Measurements from ENCODE around the gene IFNL3. TPM values are rescaled to one million over a fixed set of nuclear protein-coding genes. Genes with fewer than 3 reads are reported as not detected.
"Not testable (repeated sequence)": the region's sequence is repeated elsewhere in the genome, so short reads cannot be mapped to it uniquely, and the experiment has no call there.

Gene IFNL3
- total RNA-seq, 1 experiment from 2014 or later = not detected

DNA sequence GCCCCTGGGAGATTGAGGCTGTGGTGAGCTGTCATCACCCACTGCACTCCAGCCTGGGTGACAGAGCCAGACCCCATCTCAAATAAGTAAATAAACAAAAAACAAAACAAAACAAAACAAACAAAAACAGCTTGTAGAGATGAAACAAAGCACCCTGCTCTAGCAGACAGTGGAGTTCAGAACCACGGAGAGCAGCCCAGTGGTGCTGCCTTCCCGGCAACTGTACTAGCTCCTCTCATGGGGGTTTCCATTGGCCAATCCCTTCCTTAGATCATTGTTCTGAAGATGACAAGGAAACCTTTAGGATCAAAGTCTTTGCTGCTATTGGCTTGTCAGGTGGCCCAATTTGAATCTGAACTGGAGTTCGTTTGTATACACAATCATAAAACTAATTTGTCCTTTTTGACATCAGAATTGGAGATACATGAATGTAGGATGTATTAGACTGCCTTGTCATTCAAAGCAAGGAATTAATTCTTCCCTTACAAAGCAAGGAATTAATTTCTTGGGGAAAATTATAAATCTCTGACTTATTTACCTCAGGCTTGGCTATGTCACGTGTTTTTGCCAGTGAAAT, 21.0 kb downstream of the IFNL3 start:
- Mint-ChIP-seq H3K4me1 (ENCODE audit: low read depth, unreplicated experiment) (no peaks in the 10 kb centered on the region), H3K27ac (ENCODE audit: unreplicated experiment) (no peak overlapping the region), H3K9me3 (ENCODE audit: low read depth, unreplicated experiment) (no peaks in the 10 kb centered on the region), H3K4me3 (ENCODE audit: low read depth, unreplicated experiment) (no peak overlapping the region), H3K27me3 (ENCODE audit: unreplicated experiment) (peaks cover 70% of the 10 kb centered on the region), H3K36me3 (ENCODE audit: insufficient read depth, unreplicated experiment) (no peaks in the 10 kb centered on the region)
- DNase-seq = peak; percentile 38
- intact Hi-C loops (cut with micrococcal nuclease; ENCODE audit: unreplicated experiment) = no loop called here
- CTCF ChIA-PET = interaction anchor here (0.6 kb wide), 1 partner anchor 1055 kb away, joined by 3 read pairs; no protein-coding TSS in a partner anchor
- TF ChIP-seq CTCF (IDR thresholded peaks at IDR 0.05; ENCODE audit: unreplicated experiment) = no peak
- no TSS peak for BruUV-seq (replicated peaks)

GRCh38 chr19:39219108-39219507, 25.7 kb downstream of the IFNL3 start:
- H3K9me3 Mint-ChIP-seq (ENCODE audit: low read depth, unreplicated experiment); H3K4me1 Mint-ChIP-seq (ENCODE audit: low read depth, unreplicated experiment); H3K4me3 Mint-ChIP-seq (ENCODE audit: low read depth, unreplicated experiment); BruUV-seq (replicated peaks); CTCF ChIA-PET; H3K27ac Mint-ChIP-seq (ENCODE audit: unreplicated experiment); DNase-seq; H3K36me3 Mint-ChIP-seq (ENCODE audit: insufficient read depth, unreplicated experiment): not testable (repeated sequence)
- peaks cover 68% of the 10 kb centered on the region for H3K27me3 Mint-ChIP-seq (ENCODE audit: unreplicated experiment)
- intact Hi-C loops (cut with micrococcal nuclease; ENCODE audit: unreplicated experiment) = loop anchor here (10.0 kb wide), 1 partner anchor 46 kb away; the partner anchor contains the start of gene IFNL2

DNA sequence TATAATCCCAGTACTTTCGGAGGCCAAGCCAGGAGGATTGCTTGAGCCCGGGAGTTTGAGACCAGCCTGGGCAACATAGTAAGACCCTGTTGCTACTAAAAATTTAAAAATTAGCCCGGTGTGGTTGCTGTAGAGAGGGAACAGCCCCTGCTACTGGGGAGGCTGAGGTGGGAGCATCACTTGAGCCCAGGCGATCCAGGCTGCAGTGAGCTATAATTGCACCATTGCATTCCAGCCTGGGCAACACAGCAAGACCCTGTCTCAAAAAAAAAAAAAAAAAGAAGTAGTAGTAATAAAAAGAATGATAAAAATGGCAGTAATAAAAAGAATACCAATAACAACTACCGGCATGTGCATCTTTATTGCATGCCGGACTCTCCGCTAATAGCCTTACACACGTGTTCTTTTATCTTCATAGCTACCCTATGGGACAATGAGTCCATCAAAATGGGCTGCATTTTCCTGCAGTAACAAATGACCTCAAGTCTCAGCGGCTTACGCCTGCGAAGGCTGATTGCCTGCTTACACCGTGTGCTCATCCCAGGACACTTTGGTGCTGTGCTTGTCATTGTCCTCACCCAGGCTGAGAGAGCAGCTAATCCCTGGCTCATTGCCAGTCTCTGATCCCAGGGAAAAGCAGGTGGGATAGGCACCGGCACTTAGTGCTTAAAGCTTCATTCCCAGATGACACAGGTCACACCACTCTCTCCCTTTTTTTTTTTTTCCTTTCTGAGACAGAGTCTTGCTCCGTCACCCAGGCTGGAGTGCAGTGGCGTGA, 26.4 kb downstream of the IFNL3 start:
- no peak for DNase-seq
- no peak overlapping the region for H3K27ac Mint-ChIP-seq (ENCODE audit: unreplicated experiment)
- peaks cover 66% of the 10 kb centered on the region for H3K27me3 Mint-ChIP-seq (ENCODE audit: unreplicated experiment)
- H3K36me3 Mint-ChIP-seq (ENCODE audit: insufficient read depth, unreplicated experiment) = no peaks in the 10 kb centered on the region
- peaks cover 4% of the 10 kb centered on the region for H3K9me3 Mint-ChIP-seq (ENCODE audit: low read depth, unreplicated experiment)
- CTCF ChIA-PET = no interaction called here
- BruUV-seq (replicated peaks) = no TSS peak
- intact Hi-C loops (cut with micrococcal nuclease; ENCODE audit: unreplicated experiment) = loop anchor here (10.0 kb wide), 1 partner anchor 46 kb away; the partner anchor contains the start of gene IFNL2
- H3K4me1 Mint-ChIP-seq (ENCODE audit: low read depth, unreplicated experiment) = no peaks in the 10 kb centered on the region
- TF ChIP-seq CTCF (IDR thresholded peaks at IDR 0.05; ENCODE audit: unreplicated experiment) = no peak
- H3K4me3 Mint-ChIP-seq (ENCODE audit: low read depth, unreplicated experiment) = no peak overlapping the region

DNA sequence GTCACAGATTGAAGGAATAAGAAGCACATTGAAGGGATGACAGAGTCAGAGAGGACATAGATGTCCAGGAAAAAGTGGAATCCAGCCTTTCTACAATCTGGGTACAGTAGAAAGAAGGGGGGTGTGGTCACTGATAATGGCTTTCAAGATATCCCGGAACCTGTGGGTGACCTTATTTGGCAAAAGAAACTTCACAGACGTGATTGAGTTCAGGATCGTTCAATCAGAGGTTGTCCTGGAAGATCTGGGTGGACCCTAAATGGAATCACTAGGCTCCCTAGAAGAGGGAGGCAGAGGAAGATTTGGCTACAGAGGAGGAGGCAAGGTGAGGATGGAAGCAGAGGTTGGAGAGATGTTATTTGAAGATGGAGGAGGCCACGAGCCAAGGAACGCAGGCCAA, 27.7 kb downstream of the IFNL3 start:
- H3K4me1 Mint-ChIP-seq (ENCODE audit: low read depth, unreplicated experiment) = no peaks in the 10 kb centered on the region
- BruUV-seq (replicated peaks) = no TSS peak
- peaks cover 4% of the 10 kb centered on the region for H3K9me3 Mint-ChIP-seq (ENCODE audit: low read depth, unreplicated experiment)
- H3K27me3 Mint-ChIP-seq (ENCODE audit: unreplicated experiment) = peaks cover 60% of the 10 kb centered on the region
- H3K36me3 Mint-ChIP-seq (ENCODE audit: insufficient read depth, unreplicated experiment) = no peaks in the 10 kb centered on the region
- no peak for DNase-seq
- CTCF ChIA-PET = interaction anchor here (0.6 to 0.7 kb wide), 2 partner anchors 80 to 88 kb away, joined by 4 read pairs; no protein-coding TSS in a partner anchor
- H3K4me3 Mint-ChIP-seq (ENCODE audit: low read depth, unreplicated experiment) = no peak overlapping the region
- TF ChIP-seq CTCF (IDR thresholded peaks at IDR 0.05; ENCODE audit: unreplicated experiment) = no peak
- H3K27ac Mint-ChIP-seq (ENCODE audit: unreplicated experiment) = no peak overlapping the region
- intact Hi-C loops (cut with micrococcal nuclease; ENCODE audit: unreplicated experiment) = loop anchor here (10.0 kb wide), 1 partner anchor 48 kb away; the partner anchor contains the start of gene IFNL2

DNA sequence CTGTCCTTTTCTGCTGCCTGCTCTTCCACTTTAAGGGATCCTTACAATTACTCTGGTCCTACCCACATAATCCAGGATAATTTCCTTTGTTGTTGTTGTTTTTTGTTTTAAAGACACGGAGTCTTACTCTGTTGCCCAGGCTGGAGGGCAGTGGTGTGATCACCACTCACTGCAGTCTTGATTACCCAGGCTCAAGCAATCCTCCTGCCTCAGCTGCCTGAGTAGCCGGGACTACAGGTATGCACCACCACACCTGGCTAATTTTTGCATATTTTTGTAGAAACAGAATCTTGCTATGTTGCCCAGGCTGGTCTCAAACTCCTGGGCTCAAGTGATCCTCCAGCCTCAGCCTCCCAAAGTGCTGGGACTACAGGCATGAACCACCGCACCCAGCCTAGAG, 29.5 kb downstream of the IFNL3 start:
- intact Hi-C loops (cut with micrococcal nuclease; ENCODE audit: unreplicated experiment) = loop anchor here (10.0 kb wide), 1 partner anchor 49 kb away; the partner anchor contains the start of gene IFNL2
- DNase-seq; H3K4me1 Mint-ChIP-seq (ENCODE audit: low read depth, unreplicated experiment); H3K27ac Mint-ChIP-seq (ENCODE audit: unreplicated experiment); CTCF ChIA-PET; H3K9me3 Mint-ChIP-seq (ENCODE audit: low read depth, unreplicated experiment); BruUV-seq (replicated peaks); H3K36me3 Mint-ChIP-seq (ENCODE audit: insufficient read depth, unreplicated experiment); H3K4me3 Mint-ChIP-seq (ENCODE audit: low read depth, unreplicated experiment): not testable (repeated sequence)
- H3K27me3 Mint-ChIP-seq (ENCODE audit: unreplicated experiment) = peaks cover 43% of the 10 kb centered on the region
